Stimulated activated CD4-positive, alpha-beta T cell treated with anti-CD3 and anti-CD28 coated beads, Interleukin-15, amount 100 ng/mL, for 1 hour (primary cell): ENCODE measurements around the gene VCL.
"Not testable (repeated sequence)": the region's sequence is repeated elsewhere in the genome, so short reads cannot be mapped to it uniquely, and the experiment has no call there.

Experiments
- DNase-seq, 2 donors: peaks; one replicate each; pipeline ENCODE4 v3.0.0-alpha.2; 2020; ENCODE audit warnings: low read depth in 1 of 2, low spot score in 1 of 2

The VCL gene

DNA sequence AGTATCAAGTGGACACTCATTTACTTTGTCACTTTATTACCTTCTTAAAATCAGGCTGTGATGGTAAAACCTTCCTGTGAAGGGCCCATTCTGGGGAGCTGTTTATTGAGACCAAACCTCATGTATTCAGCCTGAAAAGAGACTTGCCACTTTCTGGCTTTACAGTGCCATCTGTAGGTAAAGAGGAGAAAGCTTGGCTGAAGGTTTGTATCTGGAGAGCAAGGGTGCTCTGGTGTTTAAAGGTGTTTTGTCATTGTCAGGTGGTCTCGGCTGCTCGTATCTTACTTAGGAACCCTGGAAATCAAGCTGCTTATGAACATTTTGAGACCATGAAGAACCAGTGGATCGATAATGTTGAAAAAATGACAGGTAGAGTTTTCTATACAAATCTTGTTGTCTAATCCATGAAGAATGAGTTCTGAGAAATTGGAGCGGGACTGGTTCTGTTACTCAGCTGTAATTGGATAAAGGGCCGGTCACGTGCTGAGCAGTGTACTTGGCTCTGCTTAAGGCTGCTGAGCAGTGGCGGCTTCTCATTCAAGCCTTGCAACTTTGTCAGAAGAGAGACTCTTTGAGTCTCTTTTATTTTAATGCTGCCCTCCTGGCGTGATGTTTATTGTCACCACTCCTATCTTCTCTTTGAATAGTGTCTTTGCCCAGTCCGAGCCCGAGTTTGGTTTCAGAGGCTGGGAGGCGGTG lies 105.8 kb downstream of the VCL start:
- DNase-seq: no peak

- DNase-seq: no peak
These were observed 106.6 kb downstream of the VCL start for GRCh38 chr10:74104480-74104879.

DNA sequence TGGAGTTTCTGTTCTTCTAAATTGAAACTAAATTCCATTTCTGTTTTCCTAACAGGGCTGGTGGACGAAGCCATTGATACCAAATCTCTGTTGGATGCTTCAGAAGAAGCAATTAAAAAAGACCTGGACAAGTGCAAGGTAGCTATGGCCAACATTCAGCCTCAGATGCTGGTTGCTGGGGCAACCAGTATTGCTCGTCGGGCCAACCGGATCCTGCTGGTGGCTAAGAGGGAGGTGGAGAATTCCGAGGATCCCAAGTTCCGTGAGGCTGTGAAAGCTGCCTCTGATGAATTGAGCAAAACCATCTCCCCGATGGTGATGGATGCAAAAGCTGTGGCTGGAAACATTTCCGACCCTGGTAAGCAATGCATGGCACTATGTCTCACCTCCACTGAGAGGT lies 107.1 kb downstream of the VCL start:
- no peak for DNase-seq

- DNase-seq: no peak
These were observed 109.5 kb downstream of the VCL start for GRCh38 chr10:74107391-74107790.

DNA sequence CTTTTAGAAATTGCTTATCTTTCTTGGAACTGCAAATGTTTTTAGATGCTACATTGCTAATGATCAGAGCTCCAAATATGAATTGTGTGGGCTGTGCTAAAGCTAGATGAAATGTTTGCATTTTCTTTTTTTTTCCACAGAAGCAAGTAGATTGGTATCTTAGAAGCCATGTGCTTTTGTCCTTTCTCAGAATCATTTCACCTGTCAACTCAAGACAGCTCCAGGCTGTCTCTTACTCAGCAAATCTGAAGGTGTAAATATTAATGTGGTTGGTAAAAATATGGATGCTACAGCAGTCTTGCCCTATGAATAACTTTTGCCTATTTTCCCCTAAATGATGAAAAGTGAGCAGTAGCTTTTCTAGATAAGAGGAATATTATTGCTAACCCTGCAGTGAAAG lies 111.5 kb downstream of the VCL start:
- DNase-seq: no peak

DNA sequence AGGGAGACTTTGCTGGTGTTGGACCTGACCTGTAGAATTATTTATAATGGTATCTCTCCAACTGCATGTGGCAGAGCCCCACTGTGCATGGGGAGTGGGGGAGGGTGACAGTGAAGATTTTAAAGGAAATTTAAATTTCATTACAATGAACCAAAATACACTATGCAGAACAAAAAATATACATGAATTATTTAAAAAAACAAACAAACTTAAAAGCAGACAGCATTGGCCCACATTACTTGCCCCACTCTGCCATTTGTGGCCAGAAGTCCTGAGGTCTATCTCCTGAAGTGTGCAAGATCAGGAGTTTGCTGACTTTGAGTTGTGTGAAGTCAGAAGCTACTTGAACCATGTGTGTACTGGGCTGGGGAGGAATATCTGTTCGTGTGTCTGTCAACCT lies 112.2 kb downstream of the VCL start:
- no peak for DNase-seq

GRCh38 chr10:74111799-74112198 lies 113.9 kb downstream of the VCL start:
- no peak for DNase-seq

DNA sequence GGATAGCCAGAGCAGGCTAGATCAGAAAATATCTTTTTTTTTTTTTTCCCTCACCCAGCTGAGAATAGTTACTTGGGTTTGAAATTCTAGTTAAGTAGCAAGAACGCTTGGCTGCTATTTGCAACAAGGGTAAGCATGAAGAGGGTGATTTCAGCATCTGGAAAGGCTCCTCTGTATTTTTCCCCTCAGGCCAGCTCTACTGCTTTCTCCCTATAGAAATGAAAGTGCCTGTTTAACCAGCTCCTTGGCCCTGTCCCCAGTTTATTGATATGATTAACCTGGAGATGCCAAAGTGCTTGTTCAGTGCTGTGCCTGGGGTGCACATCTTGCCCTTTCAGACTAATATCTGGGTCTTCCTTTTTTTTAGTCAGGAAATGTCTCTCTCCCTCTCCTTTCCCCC lies 115.6 kb downstream of the VCL start:
- no peak for DNase-seq

DNA sequence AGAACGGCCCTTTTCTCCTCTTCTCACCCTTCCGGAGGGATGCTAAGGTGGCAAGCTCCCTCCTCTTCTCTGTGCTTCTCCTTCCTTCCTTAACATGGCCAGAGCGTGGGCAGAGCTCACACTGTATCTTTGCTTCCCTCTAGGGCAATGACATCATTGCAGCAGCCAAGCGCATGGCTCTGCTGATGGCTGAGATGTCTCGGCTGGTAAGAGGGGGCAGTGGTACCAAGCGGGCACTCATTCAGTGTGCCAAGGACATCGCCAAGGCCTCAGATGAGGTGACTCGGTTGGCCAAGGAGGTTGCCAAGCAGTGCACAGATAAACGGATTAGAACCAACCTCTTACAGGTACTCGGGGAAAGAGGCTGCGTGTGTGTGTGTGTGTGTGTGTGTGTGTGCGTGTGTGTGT lies 116.1 kb downstream of the VCL start:
- no peak for DNase-seq

DNA sequence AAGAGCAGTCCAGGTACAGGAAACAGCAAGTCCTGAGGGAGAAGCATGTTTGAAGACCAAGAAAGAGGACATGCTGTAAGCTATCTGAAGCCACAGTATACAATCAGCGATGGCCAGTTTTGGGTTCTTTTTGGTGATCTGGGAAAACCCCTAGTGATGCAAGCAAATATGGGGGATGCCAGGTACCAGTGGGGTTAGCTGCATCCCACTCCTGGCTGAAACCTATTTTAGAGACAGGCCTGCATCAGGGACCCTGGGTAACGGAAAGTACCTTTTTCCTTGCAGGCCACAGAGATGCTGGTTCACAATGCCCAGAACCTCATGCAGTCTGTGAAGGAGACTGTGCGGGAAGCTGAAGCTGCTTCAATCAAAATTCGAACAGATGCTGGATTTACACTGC lies 119.8 kb downstream of the VCL start:
- no peak for DNase-seq

GRCh38 chr10:74118804-74119203 lies 120.9 kb downstream of the VCL start:
- no peak for DNase-seq

DNA sequence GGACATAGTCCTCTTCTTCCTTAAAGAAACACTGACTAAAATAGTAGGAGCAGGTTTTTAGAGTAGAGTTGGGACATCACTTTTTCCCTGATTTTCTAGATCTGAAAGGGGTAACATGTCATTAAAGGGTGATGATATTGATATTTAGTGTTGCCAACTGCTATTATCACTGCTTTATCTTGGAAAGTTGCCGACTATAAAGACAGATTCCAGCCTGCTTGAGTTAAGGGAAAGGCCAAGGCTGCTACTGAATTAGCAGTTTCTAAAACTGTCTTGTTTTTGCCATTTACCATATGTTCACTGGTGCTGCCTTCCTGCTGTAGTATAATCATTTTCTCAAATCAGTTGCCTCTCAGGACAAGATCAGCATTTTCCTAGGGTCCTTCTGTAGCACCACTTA lies 123.0 kb downstream of the VCL start:
- DNase-seq: no peak

DNA sequence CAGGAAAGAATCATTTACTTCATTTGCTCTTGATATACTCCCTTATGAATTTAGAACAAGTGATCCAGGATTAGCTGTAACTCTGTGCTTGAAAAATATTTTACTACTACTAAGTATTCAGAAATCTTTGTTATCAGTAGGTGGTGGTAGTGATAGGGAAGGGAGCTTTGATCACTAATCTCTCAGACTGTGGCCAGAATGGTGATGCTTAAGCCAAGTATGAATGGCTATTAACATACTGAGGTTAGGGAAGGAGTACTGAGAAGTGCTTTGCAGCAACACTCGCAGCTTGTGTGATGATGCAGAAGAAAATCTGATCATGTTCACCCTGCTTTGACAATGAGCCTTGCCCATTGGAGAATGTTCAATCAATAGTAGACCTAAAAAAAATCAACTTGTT lies 123.5 kb downstream of the VCL start:
- DNase-seq: no peak

DNA sequence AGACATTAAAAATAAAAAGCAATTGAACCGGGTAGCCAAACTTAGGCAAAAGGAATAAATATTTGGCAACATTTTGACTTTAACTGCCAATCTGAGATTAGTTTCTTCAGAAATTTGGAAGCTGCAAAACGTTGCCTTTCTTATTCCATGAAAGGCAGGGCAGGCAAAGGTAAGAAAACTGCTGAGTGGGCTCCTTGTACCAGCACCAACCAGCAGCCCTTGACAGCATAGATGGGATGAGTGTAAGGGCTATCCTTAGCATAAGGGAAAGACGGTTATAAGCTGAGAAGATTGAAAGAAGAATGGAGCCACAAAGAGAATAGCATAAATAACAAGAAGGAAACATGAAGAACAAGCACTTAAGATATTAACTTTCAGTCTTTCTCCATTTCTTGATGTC lies 124.1 kb downstream of the VCL start:
- no peak for DNase-seq

DNA sequence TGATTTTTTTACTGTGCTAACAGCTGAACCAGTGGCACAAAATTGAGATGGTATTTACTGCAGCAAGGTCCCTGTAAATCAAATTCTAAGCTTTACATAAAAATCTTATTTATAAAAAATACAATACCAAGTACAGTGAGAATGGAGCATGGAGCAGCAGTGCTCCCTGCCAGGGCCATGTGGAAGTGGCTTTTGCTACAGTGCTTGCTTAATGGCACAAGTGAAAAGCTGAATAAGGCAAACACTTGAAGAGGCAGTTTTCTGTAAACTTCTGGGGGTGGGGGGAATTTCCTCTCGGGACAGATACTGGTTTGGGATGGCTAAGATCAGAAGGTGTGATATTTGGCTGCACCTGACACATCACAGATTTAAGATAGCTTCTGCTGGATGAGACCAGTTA lies 125.2 kb downstream of the VCL start:
- DNase-seq: no peak

DNA sequence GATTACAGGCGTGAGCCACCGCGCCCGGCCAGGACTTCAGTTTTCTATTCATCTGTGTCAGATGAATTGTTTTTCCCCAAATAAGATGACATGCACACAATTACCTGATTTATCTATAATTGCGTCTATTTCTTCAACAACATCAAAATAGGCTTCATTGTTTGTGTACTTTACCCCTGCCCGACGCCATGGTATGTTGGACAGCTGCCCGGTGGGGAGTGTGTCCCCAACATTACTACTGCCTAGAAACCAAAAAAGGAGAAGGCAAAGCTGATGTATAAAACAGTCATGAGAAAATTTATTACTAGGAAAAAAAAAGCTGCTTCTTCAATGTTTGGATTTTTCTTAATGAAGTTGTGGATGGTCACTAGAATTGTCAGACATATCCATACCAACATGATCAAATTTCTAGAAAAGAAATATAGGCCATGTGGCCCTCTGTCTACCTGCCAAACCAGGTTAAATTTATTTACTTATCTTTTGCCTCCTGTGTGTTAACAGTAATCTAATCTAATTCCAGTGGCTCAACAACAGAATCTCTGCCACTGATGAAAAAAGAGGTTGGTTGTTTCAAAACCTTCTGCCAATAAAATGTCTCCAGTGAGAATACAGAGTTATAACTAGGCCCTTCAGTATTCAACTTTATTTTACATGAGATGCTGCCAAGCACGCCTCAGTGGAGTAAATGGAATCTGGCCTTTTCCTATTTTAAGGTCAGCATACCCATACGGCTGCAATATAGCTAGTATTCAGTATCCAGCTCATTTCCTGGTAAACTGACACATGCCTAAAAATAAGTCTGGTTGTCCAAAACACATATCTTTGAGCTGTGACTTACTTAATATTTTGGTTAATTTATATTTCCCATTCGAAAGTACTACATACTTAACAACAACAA lies 136.3 kb downstream of the VCL start:
- no peak for DNase-seq

DNA sequence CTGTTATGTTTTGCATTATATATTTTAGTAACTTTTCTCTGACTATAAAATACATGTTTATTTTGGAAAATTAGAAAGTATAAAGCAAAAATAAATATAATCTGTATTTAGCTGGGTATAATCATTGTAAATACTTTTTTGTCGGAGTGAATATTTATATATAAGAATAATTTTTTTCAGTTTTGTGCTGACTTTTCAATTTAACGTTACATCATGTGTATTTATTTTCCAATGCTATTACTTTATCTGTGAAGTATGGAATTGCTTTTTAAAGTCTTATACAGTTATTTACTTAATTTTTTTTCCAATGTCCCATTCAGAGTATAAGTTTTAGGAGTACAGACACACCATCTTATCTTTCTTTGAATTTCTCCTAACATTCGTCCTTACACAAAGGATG lies 137.5 kb downstream of the VCL start:
- DNase-seq: no peak

DNA sequence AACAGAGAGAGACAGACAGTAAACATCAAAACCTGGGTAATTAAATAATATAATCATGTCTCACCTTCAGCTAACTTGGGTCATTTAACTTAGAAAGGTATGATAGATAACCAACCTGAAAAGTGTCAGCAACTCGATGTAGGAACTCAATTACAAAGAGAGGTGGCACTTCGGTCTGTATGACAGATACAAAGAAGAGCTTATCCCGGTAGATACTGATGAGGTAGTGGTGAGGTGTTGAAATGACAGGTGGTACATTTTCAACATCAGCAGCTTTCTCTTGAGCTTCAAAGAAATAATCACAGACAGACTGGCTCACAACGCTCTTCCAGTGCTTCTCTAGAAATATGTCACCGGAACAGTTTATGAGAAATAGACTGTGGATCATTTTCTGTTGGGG lies 140.1 kb downstream of the VCL start:
- no peak for DNase-seq

DNA sequence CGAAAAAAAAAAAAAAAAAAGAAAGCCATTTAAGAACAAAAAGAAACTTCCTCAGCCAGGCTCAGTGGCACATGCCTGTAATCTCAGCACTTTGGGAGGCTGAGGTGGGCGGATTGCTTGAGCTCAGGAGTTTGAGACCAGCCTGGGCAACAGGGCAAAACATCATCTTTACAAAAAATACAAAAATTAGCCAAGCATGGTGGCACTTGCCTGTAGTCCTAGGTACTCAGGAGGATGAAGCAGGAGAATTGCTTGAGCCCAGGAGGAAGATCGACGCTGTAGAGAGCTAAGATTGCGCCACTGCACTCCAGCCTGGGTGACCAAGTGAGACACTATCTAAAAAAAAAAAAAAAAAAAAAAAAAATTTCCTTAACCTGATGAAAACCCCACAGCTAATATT lies 140.7 kb downstream of the VCL start:
- not testable (repeated sequence) for DNase-seq

DNA sequence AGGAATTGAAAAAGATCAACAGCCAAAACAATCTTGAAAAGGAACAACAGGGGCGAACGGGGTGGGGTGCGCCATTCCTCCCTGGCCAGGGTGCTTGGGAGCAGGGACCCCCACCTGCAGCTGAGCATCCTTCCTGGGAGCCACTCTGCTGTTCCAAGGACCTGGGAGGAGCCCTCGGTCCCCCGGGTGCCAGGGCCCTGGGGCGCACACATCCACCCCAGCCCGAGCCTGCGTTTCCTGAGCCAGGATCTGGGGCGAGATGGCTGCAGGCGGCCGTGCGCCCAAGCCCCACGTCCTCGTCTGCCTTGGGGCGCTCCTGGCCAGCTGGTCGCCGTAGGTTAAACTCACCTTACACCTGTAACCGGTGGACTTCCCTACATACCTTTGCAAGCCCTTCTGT lies 142.1 kb downstream of the VCL start:
- DNase-seq: no peak

GRCh38 chr10:74140553-74140952 lies 142.6 kb downstream of the VCL start:
- DNase-seq: no peak

DNA sequence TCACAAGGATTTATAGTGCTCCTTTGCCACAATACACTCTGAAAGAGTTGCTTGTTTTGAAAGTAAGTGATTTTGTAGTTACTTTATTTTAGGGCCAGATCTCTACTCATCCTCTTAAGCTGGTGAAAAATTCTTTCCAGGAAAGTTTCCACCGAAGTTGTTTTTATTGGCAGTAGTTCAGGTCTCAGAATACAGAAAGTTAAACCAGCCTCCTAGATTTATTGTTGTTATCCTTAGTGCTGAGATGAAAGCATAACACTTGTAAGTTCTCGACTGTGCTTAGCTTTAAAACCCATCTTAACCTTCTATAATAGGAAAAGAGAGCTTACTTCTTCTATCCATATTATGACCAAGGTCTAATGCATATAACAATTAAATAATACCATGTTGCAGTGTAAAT lies 147.2 kb downstream of the VCL start:
- no peak for DNase-seq

DNA sequence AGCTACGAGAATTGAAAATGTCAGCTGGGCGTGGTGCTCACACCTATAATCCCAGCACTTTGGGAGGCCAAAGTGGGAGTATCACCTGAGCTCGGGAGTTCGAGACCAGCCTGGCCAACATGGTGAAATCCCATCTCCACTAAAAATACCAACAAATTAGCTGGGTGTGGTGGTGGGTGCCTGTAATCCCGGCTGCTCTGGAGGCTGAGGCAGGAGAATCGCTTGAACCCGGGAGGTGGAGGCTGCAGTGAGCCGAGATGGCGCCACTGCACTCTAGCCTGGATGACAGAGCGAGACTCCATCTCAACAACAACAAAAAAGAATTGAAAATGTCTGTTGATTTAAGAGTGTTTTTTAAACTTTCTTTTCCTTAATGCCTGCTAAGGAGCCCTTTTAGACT lies 149.1 kb downstream of the VCL start:
- not testable (repeated sequence) for DNase-seq
